HG03457 (cell line): Measurements from ENCODE around the gene SLF1.
"Not testable (repeated sequence)": the region's sequence is repeated elsewhere in the genome, so short reads cannot be mapped to it uniquely, and the experiment has no call there.

Source experiments
- ATAC-seq: cut with Tn5 transposase; IDR thresholded peaks from one replicate; pipeline ENCODE4 v1.9.1; 2021; ENCODE audit warnings: moderate number of reproducible peaks; ENCODE audit not compliant: unreplicated experiment

Gene SLF1

DNA sequence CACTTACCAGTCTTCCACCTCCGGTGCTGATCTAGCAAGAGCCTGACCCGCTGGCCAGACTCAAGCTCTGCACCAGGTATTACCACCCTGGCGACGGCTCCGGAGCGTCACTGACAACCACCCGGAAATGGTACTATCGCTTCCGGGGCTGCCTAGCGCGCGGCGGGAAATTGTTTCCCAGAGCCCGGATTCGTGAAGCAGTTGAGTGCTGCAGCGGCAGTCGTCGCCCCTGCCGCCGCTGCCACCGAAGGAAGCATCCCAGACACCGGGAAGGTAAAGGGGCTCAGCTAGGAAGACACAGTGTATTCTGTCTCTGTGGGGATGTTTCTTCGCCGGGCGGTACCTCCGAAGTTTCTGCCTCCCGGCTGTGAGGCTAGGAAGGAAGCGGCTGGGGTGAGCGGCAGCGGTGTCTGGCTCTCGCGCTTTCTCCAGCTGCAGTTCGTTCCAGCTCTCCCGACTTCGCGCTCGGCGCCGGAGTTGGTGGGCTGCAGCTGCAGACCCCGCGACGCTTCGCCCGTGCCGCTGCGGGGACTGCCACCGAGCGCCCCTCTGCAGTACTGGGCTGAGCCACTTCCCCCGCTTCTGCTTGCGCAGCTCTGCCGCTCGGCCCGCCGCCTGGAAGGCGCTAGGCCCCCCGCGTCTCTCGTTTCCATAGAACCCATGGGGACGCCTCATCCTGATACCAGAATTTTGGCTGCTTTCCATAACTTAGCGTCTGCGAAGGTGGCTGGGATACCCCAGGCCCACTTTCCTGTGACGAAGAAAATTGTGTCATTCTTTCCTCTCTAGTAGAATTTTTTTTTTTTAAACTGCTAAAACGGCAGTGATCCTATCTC, at the start of gene SLF1, which contains the start of gene KIAA0825:
SLF1 (plus strand) TSS at position 177 of the 836 bp plus-strand sequence. CDS start 10,142 bp downstream, outside the sequence.
KIAA0825 (minus strand) TSS at position 112 of the 836 bp plus-strand sequence. CDS start 81,478 bp downstream, outside the sequence.
- peak; percentile 96 for ATAC-seq

DNA sequence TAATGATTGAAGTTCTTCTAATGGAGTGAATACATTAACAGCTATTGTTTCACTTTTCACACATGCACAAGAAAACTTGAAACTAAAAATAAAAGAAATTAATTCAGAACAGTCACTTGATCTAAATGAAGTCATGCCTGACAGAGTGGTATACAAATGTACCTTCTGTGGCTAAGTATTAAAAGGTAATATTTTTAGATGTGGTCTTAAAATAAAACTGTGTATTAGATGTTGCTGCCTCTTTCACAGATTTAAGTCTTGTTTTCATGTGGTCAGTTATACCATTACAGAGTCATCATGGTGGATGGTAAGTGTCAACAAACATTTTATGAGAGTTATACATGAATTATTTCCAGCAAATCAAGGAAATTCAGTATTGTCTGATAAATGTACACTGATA, 47.1 kb upstream of the SLF1 start:
- no peak for ATAC-seq

- not testable (repeated sequence) for ATAC-seq
Observed at GRCh38 chr5:94573349-94573748, 45.1 kb upstream of the SLF1 start.

DNA sequence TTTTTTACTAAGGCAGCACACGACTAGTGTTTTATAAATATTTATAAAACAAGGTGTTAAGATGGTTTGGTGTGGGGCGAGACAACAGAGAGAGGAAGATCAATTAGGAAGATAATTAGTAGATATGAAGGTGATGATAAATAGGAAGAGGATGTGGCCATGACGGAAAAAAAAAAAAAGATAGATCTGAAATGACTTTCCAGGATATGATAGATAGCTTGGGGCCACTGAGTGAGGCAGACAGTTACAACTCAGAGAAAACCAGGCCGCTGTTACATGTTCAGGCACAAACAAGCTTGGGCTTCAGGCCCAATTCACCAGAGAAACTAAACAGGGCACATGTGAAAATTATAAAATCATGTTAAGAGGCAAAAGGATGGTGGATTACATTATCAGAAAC, 43.3 kb upstream of the SLF1 start:
- ATAC-seq = no peak

GRCh38 chr5:94577466-94578245, 40.8 kb upstream of the SLF1 start:
- peak; percentile 79 for ATAC-seq

GRCh38 chr5:94595281-94595840, 23.1 kb upstream of the SLF1 start:
- ATAC-seq = no peak

GRCh38 chr5:94613583-94613982, 4.9 kb upstream of the SLF1 start:
- no peak for ATAC-seq

GRCh38 chr5:94614156-94614805, 4.2 kb upstream of the SLF1 start:
- no peak for ATAC-seq

- no peak for ATAC-seq
Observed at GRCh38 chr5:94615862-94616261, 2.6 kb upstream of the SLF1 start.

DNA sequence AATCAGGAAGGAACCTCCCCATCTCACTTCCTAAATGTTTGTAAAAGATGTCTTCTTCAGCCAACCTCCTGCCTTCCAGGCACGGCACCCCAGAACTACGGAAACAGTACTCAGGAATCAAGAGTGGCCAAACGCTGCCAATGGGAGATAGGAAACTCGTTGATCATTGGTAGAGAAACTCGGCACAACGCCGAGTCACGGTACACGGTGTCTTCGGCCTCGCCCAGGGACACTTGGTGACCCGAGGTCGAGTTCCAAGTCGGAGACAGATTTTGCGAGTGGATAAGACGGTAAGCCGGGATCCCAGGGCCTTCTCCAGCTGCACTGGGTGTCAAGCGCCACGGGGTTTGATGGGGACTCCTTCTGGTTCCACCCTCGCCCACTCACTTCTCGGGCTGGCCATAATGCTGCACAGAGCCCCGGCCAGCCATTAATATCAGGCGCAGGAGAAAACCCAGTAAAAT, 408 bp upstream of the SLF1 start:
- ATAC-seq = peak; percentile 21

- no peak for ATAC-seq
Observed at GRCh38 chr5:94620256-94620655, 1.8 kb downstream of the SLF1 start.

DNA sequence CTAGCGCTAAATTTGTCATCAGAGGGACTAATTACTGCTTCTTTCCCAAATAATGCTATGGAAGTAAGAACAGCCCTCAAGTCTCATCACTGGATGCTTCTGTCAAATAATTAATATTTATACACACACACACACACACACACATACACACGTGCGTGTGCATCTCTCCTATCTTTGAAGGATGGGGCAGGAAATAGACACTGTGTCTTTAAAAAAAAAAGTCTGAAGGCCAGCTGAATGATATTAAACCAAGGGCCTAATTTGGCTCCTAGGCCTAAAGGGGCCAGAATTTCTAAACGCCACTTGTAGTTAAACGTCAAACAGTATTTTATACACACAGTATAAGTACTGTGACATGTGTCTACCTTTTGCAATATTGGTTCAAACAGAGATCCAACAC, 3.3 kb downstream of the SLF1 start:
- ATAC-seq = no peak

DNA sequence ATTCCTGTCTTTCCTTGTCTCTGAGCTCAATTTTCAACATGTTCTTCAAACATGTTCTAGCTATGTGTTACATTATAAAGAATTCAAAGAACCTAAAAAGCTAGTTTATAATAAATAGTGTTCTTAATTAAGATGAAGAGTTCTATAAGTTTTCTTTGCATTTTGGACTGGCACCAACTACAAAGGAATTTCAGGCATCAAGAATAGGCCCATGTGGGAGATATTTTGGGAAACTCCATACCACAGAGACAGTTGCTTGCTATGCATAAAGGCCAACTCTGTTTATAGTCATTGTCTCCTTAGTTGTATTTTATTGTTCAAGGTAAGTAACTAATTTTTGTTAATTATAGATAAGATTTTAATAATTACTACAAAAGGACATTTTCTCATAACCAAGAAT, 4.5 kb downstream of the SLF1 start:
- no peak for ATAC-seq

DNA sequence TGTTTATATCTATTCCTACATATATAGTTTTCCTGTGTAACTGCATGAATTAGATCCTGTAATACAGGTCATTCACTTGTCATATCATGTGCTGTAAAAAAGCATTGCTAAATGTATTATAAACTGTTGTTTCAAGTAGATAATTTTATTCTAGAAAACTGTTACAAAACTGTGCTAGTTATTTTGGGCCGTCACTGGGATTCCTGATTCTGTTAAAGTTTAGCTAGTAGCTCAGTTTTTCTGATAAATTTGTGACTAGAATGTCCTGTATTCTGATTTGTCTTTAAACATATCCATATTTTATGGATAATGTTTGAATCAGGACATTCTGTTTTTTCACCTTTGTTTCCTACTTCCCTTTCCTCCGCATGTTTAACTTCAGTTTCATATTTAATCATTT, 5.4 kb downstream of the SLF1 start:
- no peak for ATAC-seq

GRCh38 chr5:94627191-94627590, 8.7 kb downstream of the SLF1 start:
- ATAC-seq = no peak

DNA sequence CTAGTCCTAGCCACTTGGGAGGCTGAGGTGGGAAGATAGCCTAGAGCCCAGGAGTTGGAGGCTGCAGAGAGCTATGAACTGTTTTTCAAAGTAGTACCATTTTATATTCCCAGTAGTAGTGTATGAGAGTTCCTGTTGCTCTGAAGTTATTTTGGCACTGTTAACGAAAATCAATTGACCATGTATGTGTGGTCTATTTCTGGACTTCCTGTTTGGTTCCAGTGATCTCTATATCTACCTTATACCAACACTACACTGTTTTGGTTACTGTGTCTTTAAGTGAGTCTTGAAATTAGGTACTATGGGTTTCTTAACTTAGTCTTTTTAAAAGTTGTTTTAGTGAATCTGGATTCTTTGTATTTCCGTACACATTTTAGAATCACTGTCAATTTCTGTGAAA, 13.6 kb downstream of the SLF1 start:
- ATAC-seq = peak; percentile 94

GRCh38 chr5:94640176-94640575, 21.7 kb downstream of the SLF1 start:
- no peak for ATAC-seq

- ATAC-seq = no peak
Observed at GRCh38 chr5:94645053-94645452, 26.6 kb downstream of the SLF1 start.

GRCh38 chr5:94646758-94647157, 28.3 kb downstream of the SLF1 start:
- no peak for ATAC-seq

DNA sequence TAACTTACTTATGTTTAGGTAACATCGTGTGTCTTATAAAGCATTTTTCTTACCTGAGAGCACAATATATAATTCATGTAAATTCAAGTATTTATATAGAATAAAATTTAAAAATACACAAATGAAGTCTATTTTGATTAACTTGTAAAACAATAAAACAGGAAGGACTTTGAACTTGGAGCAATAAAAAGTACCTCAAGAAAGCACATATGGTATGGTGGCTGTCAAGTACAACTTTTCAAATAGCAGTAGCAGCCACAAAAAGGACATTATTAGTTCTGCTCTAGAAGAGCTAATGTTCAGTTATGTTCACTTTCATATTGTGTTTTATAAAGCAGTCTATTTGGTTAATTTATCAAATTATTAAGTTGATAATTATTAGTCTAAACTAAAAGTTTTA, 31.4 kb downstream of the SLF1 start:
- no peak for ATAC-seq

DNA sequence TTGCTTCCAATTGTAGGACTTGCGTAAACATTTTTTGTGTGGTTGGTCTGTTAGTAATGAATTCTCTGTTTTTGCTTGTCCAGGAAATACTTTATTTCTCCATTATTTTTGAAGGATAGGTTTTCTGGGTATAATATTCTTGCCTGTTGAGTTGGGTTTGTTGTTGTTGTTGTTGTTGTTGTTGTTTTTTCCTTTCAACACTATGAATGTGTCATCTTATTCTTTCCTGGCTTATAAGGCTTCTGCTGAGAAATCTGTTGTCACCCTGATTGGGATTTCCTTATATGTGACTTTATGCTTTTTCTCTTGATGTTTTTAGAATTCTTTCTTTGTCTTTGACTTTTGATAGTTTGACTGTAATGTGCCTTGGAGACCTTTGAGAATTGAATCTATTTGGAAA, 39.8 kb downstream of the SLF1 start:
- no peak for ATAC-seq
